Skin epidermis (tissue), 12 donors: ENCODE data around the gene LRP3.

Experiments used
- H3K27ac ChIP-seq, 21 experiments: fragments of 200-600 bp; sonication (generic) in 11 of 21; one replicate each; pipeline ENCODE4 v1.5.0; 2020; ENCODE audit warnings: mild to moderate bottlenecking in 3 of 21, inconsistent platforms in 2 of 21, moderate library complexity in 2 of 21
- H3K4me3 ChIP-seq, 7 experiments: fragments of 200-600 bp; sonication (generic) in 2 of 7; one replicate each; pipeline ENCODE4 v1.5.0; 2020; ENCODE audit warnings: inconsistent platforms in 2 of 7, mild to moderate bottlenecking in 2 of 7, moderate library complexity in 1 of 7

Gene LRP3

DNA sequence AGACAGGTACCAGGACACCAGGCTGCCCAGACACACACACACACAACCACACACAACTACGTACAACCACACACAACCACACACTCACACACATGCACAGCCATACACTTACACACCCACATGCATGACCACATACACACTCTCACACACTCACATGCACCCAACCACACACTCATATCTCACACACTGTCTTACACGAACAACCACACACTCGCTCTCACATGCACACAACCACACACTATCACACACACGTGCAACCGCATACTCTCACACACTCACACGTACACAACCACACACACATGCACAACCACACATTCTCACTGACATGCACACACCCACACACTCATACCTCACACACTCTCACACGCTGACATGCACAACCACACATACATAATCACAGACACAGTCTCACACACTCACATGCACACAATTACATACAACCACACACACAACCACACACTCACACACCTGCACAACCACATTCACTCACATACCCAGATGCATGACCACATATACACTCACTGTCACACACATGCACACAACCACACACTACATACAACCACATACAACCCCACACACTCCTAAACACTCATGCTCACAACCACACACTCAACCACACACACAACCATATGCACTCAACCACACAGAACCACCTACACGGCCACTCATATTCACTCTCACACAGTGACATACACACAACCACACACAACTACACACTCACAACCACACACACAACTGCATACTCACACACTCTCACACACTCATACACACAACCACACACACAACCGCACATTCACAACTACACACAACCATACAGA, 39.1 kb downstream of the LRP3 start:
- no peak overlapping the region for H3K27ac ChIP-seq
- no peak overlapping the region for H3K4me3 ChIP-seq

GRCh38 chr19:33234092-33234491, 40.0 kb downstream of the LRP3 start:
- no peak overlapping the region for H3K27ac ChIP-seq
- no peak overlapping the region for H3K4me3 ChIP-seq

GRCh38 chr19:33234736-33235135, 40.6 kb downstream of the LRP3 start:
- H3K27ac ChIP-seq, result no peak overlapping the region
- no peak overlapping the region for H3K4me3 ChIP-seq

DNA sequence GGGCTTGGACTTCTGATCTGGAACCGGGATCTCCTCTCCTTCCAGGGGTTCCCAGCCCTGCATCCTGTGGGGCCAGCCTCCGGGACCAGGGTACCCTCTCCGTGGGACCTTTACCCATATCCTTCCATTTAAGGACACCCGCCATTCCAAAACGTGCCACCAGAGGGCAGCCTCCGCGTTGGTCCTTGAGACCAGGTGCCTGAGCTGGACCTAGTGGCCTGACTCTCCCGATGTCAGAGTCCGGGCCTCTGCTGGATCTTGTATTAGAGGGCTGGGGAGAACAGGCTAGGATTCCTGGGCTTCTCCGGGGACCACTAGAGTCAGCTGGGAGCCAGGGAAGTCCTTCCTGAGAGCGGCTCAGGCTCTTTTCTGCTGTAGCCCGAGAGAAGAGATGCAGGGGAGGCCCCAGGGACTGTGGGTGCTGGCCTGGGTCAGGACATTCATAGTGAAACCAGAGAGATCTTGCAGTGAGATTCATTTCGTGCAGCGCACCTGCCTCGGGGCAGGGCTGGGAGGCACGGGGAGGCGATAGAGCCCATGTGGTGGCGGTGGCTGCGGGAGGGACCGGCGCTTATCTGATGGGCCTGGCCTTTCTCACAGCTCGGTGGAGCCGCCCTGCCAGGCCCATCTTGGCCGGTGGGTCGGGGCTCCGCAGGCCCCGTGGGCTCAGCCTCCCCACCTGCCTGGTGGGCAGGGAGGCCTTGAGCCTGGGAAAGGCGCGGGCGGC, 41.3 kb downstream of the LRP3 start:
- Histone ChIP-seq H3K27ac (peak overlapping the region in 2 of 21 experiments; percentile 24 to 31), H3K4me3 (peak overlapping the region in 2 of 7 experiments; percentile 2 to 23)

DNA sequence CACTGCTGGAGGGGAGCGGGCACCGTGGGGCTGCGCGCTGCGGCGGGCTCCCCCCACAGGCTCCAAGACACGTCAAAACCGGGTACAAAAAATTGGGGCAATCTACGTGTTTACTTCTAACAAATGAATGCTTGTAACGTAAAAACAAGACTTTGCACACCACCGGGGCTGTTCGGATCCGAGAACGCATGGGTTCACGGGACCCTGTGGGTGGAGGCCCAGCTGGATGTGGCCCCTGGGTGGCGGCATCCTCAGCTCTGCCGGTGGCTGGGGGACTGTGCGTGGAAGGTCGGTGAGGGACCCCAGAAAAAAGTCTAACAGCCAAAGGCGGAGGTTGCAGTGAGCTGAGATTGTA, 41.8 kb downstream of the LRP3 start:
- peak overlapping the region in 2 of 21 experiments; percentile 24 to 31 for H3K27ac ChIP-seq
- peak overlapping the region in 2 of 7 experiments; percentile 2 to 23 for H3K4me3 ChIP-seq

DNA sequence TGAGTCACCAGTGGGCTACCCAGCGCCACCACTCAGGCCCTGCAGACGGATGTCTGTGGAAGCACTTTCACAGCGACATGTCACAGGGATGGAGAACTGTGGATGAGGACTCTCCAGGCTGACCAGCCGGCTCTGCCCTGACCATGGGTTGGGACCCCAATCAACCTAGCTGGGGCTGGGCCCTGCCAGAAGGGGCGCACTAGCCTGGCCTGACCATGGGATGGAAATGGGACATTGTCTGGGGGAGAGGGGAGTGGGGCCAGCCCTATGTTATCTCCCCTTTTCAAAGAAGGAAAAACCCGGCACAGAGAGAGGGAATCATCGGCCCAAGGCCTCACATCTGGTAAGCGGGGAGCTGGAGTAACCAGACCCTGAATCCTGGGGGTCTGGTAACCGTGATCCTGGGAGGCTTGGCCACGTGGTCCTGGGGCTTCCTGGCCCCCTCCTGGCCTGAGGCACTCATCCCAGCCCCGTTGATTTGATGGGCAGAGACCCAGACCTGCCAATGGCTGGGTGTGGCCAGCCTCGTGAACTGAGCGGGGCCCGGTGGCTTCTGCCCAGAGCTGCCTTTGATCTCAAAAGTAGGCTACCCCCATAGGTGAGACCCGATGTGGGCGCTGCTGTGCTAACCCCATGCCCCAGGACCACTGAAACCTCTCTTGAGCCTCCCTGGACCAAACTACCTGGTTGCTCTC, 42.7 kb downstream of the LRP3 start:
- Histone ChIP-seq H3K27ac (no peak overlapping the region), H3K4me3 (no peak overlapping the region)

DNA sequence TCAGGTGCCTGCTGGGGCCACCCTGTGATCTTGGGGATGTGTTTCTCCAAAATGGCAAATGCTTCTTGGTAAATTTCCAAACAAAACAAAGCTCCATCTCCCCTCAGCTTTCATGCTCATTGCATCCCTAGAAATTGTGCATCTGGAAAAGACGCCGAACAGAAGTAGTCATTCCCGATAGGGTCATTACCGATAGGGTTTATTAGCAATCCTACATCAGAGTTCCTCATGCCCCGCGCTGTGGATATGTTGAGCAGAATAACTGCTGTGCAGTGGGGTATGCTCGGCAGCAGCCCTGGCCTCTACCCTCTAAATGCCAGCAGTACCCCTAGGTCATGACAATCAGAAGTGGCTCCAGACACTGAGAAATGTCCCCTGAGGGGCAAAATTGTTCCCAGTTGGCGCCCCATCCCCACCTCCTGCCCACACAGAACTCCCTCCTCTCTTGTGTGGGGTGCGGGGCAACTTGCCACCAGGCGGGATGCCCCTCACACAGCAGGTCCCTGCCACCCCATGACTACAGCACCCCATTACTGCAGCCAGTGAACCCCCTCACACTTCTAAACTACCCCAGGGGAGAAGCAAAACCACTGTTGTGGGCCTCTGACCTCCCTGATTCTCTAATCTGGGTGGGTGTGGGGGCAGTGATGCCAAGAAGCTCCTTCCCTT, 44.5 kb downstream of the LRP3 start:
- H3K4me3 ChIP-seq, result no peak overlapping the region
- no peak overlapping the region for H3K27ac ChIP-seq

- H3K27ac ChIP-seq, result no peak overlapping the region
Measured at GRCh38 chr19:33239223-33239975, 45.3 kb downstream of the LRP3 start.

GRCh38 chr19:33240181-33240771, 46.1 kb downstream of the LRP3 start:
- H3K4me3 ChIP-seq, result no peak overlapping the region
- H3K27ac ChIP-seq, result peak overlapping the region in 2 of 21 experiments; percentile 5 to 46

More at GRCh38 chr19:33239223-33239975, 45.3 kb downstream of the LRP3 start:
- H3K4me3 ChIP-seq, result no peak overlapping the region

- Histone ChIP-seq H3K4me3 (no peak overlapping the region), H3K27ac (peak overlapping the region in 10 of 21 experiments; percentile 3 to 56 (median 32))
Measured at GRCh38 chr19:33241091-33241529, 47.0 kb downstream of the LRP3 start.

DNA sequence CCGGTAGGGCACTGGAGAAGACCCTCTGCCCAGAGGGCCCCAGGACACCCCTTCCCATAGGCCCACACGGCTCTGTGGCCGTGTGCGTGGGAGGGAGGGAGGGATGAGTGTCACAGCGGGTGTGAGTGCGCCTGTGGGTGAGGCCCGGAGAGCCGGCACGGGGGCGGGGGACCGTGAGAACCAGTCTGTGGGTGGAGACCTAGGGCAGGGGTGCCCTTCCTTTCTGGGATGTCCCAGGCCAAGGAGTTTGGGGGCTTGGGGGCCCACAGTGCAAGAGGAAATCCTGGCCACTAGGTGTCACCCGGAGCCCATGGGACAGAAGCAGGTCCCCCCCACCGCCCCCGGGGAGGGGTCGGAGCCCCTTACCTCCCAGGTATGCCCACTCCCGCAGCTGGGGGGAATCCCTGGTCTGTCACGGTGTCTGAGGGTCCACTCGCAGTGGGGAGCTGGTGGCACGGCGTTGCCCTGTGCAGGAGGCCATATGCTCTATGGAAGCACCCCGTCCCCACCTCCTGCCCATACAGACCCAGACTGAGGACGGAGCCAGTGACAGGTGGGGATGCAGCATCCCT, 47.5 kb downstream of the LRP3 start:
- H3K4me3 ChIP-seq, result no peak overlapping the region
- peak overlapping the region in 10 of 21 experiments; percentile 3 to 61 (median 32) for H3K27ac ChIP-seq

- no peak overlapping the region for H3K4me3 ChIP-seq
- peak overlapping the region in 5 of 21 experiments; percentile 19 to 61 (median 46) for H3K27ac ChIP-seq
Measured at GRCh38 chr19:33242131-33242530, 48.0 kb downstream of the LRP3 start.

DNA sequence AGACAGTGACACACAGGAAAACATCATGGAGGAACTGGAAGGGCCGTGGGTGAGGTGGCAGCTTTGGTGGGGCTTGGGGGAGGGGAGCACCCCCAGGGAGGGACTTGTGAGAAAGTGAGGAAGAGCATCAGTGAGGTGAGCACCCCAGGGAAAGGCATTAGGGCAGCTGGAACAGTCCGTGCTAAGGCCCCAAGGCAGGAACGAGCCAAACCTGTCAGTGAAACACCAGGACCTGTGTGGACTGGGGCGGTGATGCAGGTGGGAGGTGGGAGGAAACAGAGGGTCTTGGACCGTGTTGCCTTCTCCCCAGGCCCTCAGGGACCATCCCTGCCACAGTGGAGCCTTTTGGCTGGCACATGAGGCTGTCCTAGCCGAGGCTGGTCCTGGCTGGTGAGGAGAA, 48.8 kb downstream of the LRP3 start:
- H3K4me3 ChIP-seq, result no peak overlapping the region
- peak overlapping the region in 1 of 21 experiments; percentile 8 for H3K27ac ChIP-seq

DNA sequence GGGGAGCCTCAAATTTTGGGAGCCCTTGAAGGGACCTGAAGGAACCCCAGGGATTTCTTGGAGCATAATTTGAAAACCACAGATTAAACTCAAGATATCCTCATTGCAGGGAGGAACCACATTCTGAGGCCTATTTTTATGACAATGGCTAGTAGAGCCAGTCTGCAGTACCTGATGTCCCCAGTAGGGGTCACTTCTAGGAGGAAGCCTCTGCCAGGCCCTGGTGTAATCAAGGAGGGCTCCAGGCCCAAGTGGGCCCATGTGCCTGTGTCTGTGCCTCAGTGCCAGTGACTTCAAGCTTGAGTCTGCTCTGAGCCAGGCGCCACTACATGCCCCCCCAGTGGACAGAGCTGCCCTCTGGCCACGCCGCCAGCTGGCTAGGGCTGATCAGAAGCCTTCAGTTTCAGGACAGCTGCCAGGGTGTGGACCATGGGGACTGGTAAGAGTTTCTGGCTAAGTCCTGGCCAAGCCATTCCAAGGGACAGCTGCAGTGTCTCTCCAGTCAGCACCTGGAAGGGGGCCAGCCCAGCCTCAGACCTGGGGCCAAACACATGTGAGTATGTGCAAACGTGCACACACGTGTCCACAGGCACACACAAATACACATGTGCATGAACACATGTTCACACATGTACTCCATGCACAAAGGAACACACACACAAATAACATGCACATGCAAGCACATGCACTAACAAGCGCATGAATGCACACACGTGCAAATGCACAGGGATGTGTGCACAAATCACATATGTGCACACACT, 52.0 kb downstream of the LRP3 start:
- no peak overlapping the region for H3K27ac ChIP-seq

GRCh38 chr19:33246709-33247440, 52.7 kb downstream of the LRP3 start:
- no peak overlapping the region for H3K27ac ChIP-seq
- no peak overlapping the region for H3K4me3 ChIP-seq

More for the DNA sequence above, 52.0 kb downstream of the LRP3 start:
- no peak overlapping the region for H3K4me3 ChIP-seq

DNA sequence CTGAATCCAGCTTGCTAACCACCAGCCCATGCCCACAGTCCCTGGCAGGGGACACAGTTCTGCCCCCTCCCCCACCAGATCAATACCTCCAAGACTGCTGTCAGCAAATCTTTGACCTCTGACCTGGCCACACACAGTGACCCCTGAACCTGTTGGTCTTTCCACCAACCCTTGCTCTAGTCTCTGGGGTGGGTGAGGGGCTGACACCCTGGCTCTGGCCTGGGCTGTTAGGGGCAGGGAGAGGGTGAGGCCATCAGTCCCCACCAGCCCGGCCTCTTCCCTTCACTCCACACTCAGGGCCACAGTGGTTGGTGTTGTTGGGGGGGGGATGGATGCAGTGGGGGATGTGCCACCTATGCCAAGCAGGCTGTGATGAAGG, 53.3 kb downstream of the LRP3 start:
- H3K4me3 ChIP-seq, result no peak overlapping the region
- no peak overlapping the region for H3K27ac ChIP-seq

- no peak overlapping the region for H3K4me3 ChIP-seq
- H3K27ac ChIP-seq, result no peak overlapping the region
Measured at GRCh38 chr19:33248104-33248503, 54.0 kb downstream of the LRP3 start.
